Left ventricle myocardium superior (tissue), 1 donor: ENCODE results near the gene PEAK1. TPM values are rescaled to one million over a fixed set of nuclear protein-coding genes. Genes with fewer than 3 reads are reported as not detected.

Source experiments
- ATAC-seq: fragments of 200-7000 bp; cut with Tn5 transposase; one replicate; pipeline ENCODE4 v1.9.1; 2020; ENCODE audit warnings: mild to moderate bottlenecking, moderate library complexity
- DNase-seq: peaks from one replicate; pipeline ENCODE4 v3.0.0-alpha.2; 2020
- intact Hi-C: fragments of 100-400 bp; cut with micrococcal nuclease; formaldehyde crosslinking; loops from one replicate; pipeline ENCODE4 v1.11.0; 2022
- total RNA-seq: library from RNA; stranded (reverse); fragmentation: NEBNext Ultra II Directional; extraction: Animal tissue kit (Norgen Biotek cat#: 25700); gene quantifications from one replicate; pipeline ENCODE4 v1.2.1, GENCODE V29; 2021
- donor health status: DM: no; HTN: yes; CAD: no; lungs with severe emphysema.

The PEAK1 gene
- total RNA-seq, 1 donor from 2014 or later: 67.4 TPM

GRCh38 chr15:77430213-77430612 is 10.3 kb upstream of the PEAK1 start:
- intact Hi-C loops: no loop called here
- ATAC-seq: no peak

GRCh38 chr15:77426871-77427270 is 7.0 kb upstream of the PEAK1 start:
- no peak for DNase-seq
- no peak for ATAC-seq
- intact Hi-C loops: no loop called here

More at GRCh38 chr15:77430213-77430612, 10.3 kb upstream of the PEAK1 start:
- DNase-seq: no peak

- intact Hi-C loops: no loop called here
- ATAC-seq (no peak), DNase-seq (no peak)
Measured at GRCh38 chr15:77426377-77426776, 6.5 kb upstream of the PEAK1 start.

- no peak for ATAC-seq
- DNase-seq: no peak
- intact Hi-C loops: no loop called here
Measured at GRCh38 chr15:77425104-77425503, 5.2 kb upstream of the PEAK1 start.

- DNase-seq (no peak), ATAC-seq (no peak)
- intact Hi-C loops: no loop called here
Measured at GRCh38 chr15:77421370-77421700, 1.4 kb upstream of the PEAK1 start.

- ATAC-seq (peak; percentile 54), DNase-seq (peak; percentile 63)
- intact Hi-C loops: no loop called here
Measured at GRCh38 chr15:77420610-77421369, 886 bp upstream of the PEAK1 start, which contains the start of gene HMG20A. Gene HMG20A (plus strand): TSS chr15:77420888. CDS start chr15:77458408, 37,520 bp downstream.

- intact Hi-C loops: loop anchor here (10.0 kb wide), 1 partner anchor 294 kb away; no protein-coding TSS in a partner anchor
- ATAC-seq: peak; percentile 41
- peak; percentile 71 for DNase-seq
Measured at GRCh38 chr15:77418966-77419835, 703 bp downstream of the PEAK1 start.

GRCh38 chr15:77418391-77418965 is 1.4 kb downstream of the PEAK1 start:
- intact Hi-C loops: loop anchor here (10.0 kb wide), 1 partner anchor 294 kb away; no protein-coding TSS in a partner anchor
- ATAC-seq: no peak
- DNase-seq: no peak

GRCh38 chr15:77417602-77418001 is 2.3 kb downstream of the PEAK1 start:
- intact Hi-C loops: loop anchor here (10.0 kb wide), 1 partner anchor 293 kb away; no protein-coding TSS in a partner anchor
- ATAC-seq (no peak), DNase-seq (no peak)

GRCh38 chr15:77416954-77417353 is 3.0 kb downstream of the PEAK1 start:
- ATAC-seq (no peak), DNase-seq (no peak)
- intact Hi-C loops: loop anchor here (10.0 kb wide), 1 partner anchor 292 kb away; no protein-coding TSS in a partner anchor

GRCh38 chr15:77416148-77416455 is 3.8 kb downstream of the PEAK1 start:
- ATAC-seq: no peak
- intact Hi-C loops: loop anchor here (10.0 kb wide), 1 partner anchor 291 kb away; no protein-coding TSS in a partner anchor
- DNase-seq: no peak

- no peak for ATAC-seq
- intact Hi-C loops: loop anchor here (10.0 kb wide), 1 partner anchor 291 kb away; no protein-coding TSS in a partner anchor
- DNase-seq: no peak
Measured at GRCh38 chr15:77415450-77416147, 4.3 kb downstream of the PEAK1 start.

GRCh38 chr15:77414789-77415442 is 5.0 kb downstream of the PEAK1 start:
- ATAC-seq (no peak), DNase-seq (no peak)
- intact Hi-C loops: loop anchor here (10.0 kb wide), 1 partner anchor 290 kb away; no protein-coding TSS in a partner anchor

- DNase-seq (no peak), ATAC-seq (no peak)
- intact Hi-C loops: loop anchor here (10.0 kb wide), 1 partner anchor 289 kb away; no protein-coding TSS in a partner anchor
Measured at GRCh38 chr15:77413699-77414349, 6.1 kb downstream of the PEAK1 start.

GRCh38 chr15:77412972-77413698 is 6.8 kb downstream of the PEAK1 start:
- no peak for ATAC-seq
- intact Hi-C loops: loop anchor here (10.0 kb wide), 1 partner anchor 288 kb away; no protein-coding TSS in a partner anchor
- no peak for DNase-seq

- no peak for DNase-seq
- ATAC-seq: no peak
- intact Hi-C loops: loop anchor here (10.0 kb wide), 1 partner anchor 287 kb away; no protein-coding TSS in a partner anchor
Measured at GRCh38 chr15:77411619-77411976, 8.3 kb downstream of the PEAK1 start.
